ENCODE measurements around the gene RAMP3. TPM values are rescaled to one million over a fixed set of nuclear protein-coding genes. Genes with fewer than 3 reads are reported as not detected.

RAMP3 gene
- polyA plus RNA-seq, 3 donors: not detected

- 93% methylated on average over 9 of the region's 9 CpGs for WGBS (ENCODE audit: insufficient coverage)
- H3K4me3 Mint-ChIP-seq: no peak overlapping the region
- no peak for DNase-seq
- peaks cover 14 to 22% (median 19%) of the 10 kb centered on the region in 7 donors for H3K9me3 Mint-ChIP-seq
- no peak overlapping the region for H3K27ac Mint-ChIP-seq
- peaks cover 15% of the 10 kb centered on the region for H3K4me1 Mint-ChIP-seq
- H3K36me3 Mint-ChIP-seq: no peaks in the 10 kb centered on the region
- Histone ChIP-seq H4K20me1 (ENCODE audit: insufficient read depth, low read length) (no peaks in the 10 kb centered on the region), H3K4me3 (replicated peaks in 1 of 3; ENCODE audit: low read depth in 2 of 3, low read length in 3 of 3) (no peak overlapping the region), H3K27ac (ENCODE audit: low read depth in 1 of 2, low read length in 2 of 2) (no peak overlapping the region), H3K27me3 (ENCODE audit: control insufficient read depth in 2 of 2, insufficient read depth in 2 of 2, low read length in 2 of 2) (peaks cover 4 to 26% of the 10 kb centered on the region in 2 donors), H3K4me2 (replicated peaks; ENCODE audit: extremely low read depth, low read length, poor library complexity, severe bottlenecking) (no peak overlapping the region), H3K79me2 (ENCODE audit: insufficient read depth, low read length) (no peaks in the 10 kb centered on the region), H3K9ac (ENCODE audit: insufficient read depth, low read length, poor library complexity, severe bottlenecking) (no peak overlapping the region), H3K4me1 (ENCODE audit: control insufficient read depth in 1 of 2, insufficient read depth in 2 of 2, low read length in 2 of 2) (peaks cover 12 to 20% of the 10 kb centered on the region in 2 donors), H2AFZ (ENCODE audit: insufficient read depth, low read depth, low read length, poor library complexity, severe bottlenecking) (no peak overlapping the region), H3K36me3 (replicated peaks in 1 of 2; ENCODE audit: control insufficient read depth in 1 of 2, insufficient read depth in 2 of 2, low read length in 2 of 2) (no peaks in the 10 kb centered on the region), H3K9me3 (replicated peaks in 1 of 2; ENCODE audit: control insufficient read depth in 1 of 2, insufficient read depth in 1 of 2, low read length in 2 of 2) (peaks cover 7 to 16% of the 10 kb centered on the region in 2 donors)
- H3K27me3 Mint-ChIP-seq (ENCODE audit: low read depth in 3 of 3): peaks cover 21 to 37% (median 32%) of the 10 kb centered on the region in 3 donors
- intact Hi-C loops (cut with micrococcal nuclease): no loop called here
- no peak for TF ChIP-seq CTCF (IDR thresholded peaks at IDR 0.05)
Observed at GRCh38 chr7:45161842-45162241, 4.3 kb downstream of the RAMP3 start.

- H3K4me1 ChIP-seq (ENCODE audit: control insufficient read depth in 1 of 2, insufficient read depth in 2 of 2, low read length in 2 of 2): peaks cover 12 to 20% of the 10 kb centered on the region in 2 donors
- peaks cover 14 to 22% (median 17%) of the 10 kb centered on the region in 7 donors for H3K9me3 Mint-ChIP-seq
- 100% methylated on average over 3 of the region's 3 CpGs for WGBS (ENCODE audit: insufficient coverage)
- TF ChIP-seq CTCF (IDR thresholded peaks at IDR 0.05): no peak
- no peak overlapping the region for H3K4me2 ChIP-seq (replicated peaks; ENCODE audit: extremely low read depth, low read length, poor library complexity, severe bottlenecking)
- peaks cover 16 to 36% (median 30%) of the 10 kb centered on the region in 3 donors for H3K27me3 Mint-ChIP-seq (ENCODE audit: low read depth in 3 of 3)
- intact Hi-C loops (cut with micrococcal nuclease): no loop called here
- peaks cover 7 to 16% of the 10 kb centered on the region in 2 donors for H3K9me3 ChIP-seq (replicated peaks in 1 of 2; ENCODE audit: control insufficient read depth in 1 of 2, insufficient read depth in 1 of 2, low read length in 2 of 2)
- H4K20me1 ChIP-seq (ENCODE audit: insufficient read depth, low read length): no peaks in the 10 kb centered on the region
- no peaks in the 10 kb centered on the region for H3K79me2 ChIP-seq (ENCODE audit: insufficient read depth, low read length)
- no peak overlapping the region for H3K4me3 Mint-ChIP-seq
- H3K4me1 Mint-ChIP-seq: peaks cover 15% of the 10 kb centered on the region
- no peak for DNase-seq
- H3K36me3 Mint-ChIP-seq: no peaks in the 10 kb centered on the region
- no peak overlapping the region for H3K9ac ChIP-seq (ENCODE audit: insufficient read depth, low read length, poor library complexity, severe bottlenecking)
- H3K4me3 ChIP-seq (replicated peaks in 1 of 3; ENCODE audit: low read depth in 2 of 3, low read length in 3 of 3): no peak overlapping the region
- H2AFZ ChIP-seq (ENCODE audit: insufficient read depth, low read depth, low read length, poor library complexity, severe bottlenecking): no peak overlapping the region
- no peak overlapping the region for H3K27ac Mint-ChIP-seq
- no peak overlapping the region for H3K27ac ChIP-seq (ENCODE audit: low read depth in 1 of 2, low read length in 2 of 2)
- no peaks in the 10 kb centered on the region for H3K36me3 ChIP-seq (replicated peaks in 1 of 2; ENCODE audit: control insufficient read depth in 1 of 2, insufficient read depth in 2 of 2, low read length in 2 of 2)
- H3K27me3 ChIP-seq (ENCODE audit: control insufficient read depth in 2 of 2, insufficient read depth in 2 of 2, low read length in 2 of 2): peaks cover 4 to 20% of the 10 kb centered on the region in 2 donors
Observed at GRCh38 chr7:45162311-45162845, 4.8 kb downstream of the RAMP3 start.
